GM18861 (cell line): Measurements from ENCODE around the gene STAG3.
A peak's percentile ranks its signal among the peaks of the same experiment; 100 is the strongest.
"Not testable (repeated sequence)": the region's sequence is repeated elsewhere in the genome, so short reads cannot be mapped to it uniquely, and the experiment has no call there.

Source experiments
- ATAC-seq: cut with Tn5 transposase; IDR thresholded peaks from one replicate; pipeline ENCODE4 v1.9.1; 2021; ENCODE audit not compliant: unreplicated experiment

STAG3 gene

GRCh38 chr7:100171840-100172239 lies 5.9 kb upstream of the STAG3 start:
- ATAC-seq = no peak

GRCh38 chr7:100173806-100174495 lies 3.8 kb upstream of the STAG3 start:
- ATAC-seq = no peak

DNA sequence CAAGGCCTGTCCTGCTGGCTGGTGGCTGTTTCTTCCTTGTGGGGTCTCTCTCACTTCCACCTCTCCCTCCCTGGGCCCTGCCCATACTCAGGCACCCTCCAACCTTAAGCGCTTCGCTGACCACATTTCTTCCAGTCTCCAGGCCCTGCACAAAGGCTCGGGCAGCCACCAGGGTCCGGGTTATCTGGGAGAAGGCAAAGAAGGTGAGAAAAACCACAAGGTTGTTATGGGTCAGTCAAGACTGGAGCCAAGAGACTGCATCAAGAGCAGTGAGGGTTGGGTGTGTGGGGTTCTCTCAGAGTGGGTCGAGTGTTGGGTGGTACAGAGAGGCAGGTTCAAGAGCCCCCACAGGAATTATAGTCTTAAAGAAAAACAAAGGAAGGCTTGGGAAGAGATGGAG lies 3.1 kb upstream of the STAG3 start:
- ATAC-seq = no peak

DNA sequence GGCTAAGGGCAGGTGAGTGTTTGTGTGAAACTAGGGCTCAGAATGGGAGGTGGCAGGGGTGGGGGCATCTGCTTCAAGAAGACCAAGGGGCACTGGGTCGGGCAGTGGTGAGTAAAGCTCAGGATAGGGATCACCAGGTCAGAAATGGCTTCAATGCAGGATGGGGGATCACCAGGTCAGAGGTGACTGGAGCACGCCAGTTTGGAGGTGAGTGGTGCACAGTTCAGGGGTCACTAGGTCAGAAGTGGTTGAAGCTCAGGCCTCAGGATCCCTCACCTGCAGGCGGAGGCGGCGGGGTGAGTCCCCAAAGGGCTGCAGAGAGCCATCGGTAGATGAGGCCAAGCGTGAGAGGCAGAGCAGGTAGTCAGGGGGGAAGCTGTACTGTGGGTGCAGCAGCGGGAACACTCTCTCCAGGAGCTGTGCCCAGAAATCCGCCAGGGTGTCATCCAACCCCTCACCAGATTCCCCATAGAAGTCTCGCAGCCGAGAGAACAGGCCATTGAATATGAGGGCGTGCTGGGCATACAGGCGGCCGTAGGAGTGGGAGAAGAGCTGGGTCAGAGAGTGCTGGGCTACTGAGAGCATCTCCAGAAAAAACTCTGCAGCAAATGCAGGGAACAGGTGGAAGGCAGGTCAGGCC lies 2.3 kb upstream of the STAG3 start:
- ATAC-seq = no peak

DNA sequence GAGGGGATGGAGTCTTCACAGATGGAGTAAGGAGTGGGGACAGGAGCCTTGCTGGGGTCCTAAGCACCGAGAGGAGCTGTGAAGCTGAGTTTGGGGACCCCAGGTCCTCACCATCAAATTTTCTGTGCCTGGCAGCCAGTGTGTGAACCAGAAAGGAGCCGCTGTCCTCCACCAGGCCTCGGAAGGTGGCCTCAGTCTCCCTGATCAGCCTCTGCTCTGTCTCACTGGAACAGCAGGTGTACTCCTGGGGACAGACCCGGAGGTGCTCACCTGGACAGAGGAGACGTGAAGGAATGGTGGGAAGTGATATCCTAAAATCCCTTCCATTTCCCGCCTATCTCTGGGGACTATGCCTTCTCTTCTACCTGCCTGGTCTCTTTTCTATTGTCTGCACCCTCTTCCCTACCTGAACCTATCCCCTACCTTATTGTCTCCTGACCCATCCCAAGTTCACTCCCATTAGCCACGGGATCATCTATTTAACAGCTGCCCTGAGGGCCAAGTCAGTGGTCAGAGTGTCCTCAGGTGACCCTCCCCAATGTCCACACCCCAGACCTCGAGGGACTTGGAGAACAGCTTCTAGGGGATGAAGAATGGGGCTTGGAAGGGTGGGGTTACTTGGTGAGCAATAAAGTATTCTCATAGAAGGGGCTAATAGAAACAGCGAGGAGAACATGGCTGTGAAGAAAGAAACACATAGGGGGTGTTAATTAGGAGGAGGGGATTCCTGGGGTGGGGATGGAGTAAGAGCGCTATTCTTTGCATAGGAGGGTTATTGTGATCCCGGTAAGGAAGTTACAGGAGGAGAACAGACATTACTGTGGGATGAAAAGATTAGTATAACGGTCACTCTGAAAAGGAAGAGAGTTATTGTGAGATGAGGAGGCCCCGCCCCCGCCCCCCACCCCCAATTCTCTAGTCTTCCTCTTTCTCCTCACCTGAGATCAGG lies 1.3 kb upstream of the STAG3 start:
- no peak for ATAC-seq

- ATAC-seq = not testable (repeated sequence)
Measured at GRCh38 chr7:100180084-100180483, 2.4 kb downstream of the STAG3 start.

- ATAC-seq = not testable (repeated sequence)
Measured at GRCh38 chr7:100182616-100183015, 4.9 kb downstream of the STAG3 start.

GRCh38 chr7:100183090-100183489 lies 5.4 kb downstream of the STAG3 start:
- not testable (repeated sequence) for ATAC-seq

DNA sequence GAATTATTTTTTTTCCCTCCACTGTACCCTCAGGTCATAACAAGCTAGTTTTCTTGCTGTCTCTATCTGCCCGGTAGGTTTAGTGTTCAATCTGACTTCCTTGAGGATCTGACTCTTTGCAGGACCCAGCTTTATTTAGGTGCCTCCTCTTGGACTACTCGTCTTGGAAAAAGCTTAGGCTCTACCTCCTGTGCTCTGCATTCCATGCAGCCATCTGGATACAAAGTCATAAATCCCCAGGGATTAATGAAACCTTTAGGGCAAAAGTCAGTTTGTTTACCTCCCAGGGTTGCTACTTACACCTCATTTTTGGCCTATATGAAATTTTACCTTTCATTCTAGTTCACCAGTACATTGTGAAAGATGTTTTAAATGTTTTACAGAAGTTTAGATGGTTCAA lies 8.0 kb downstream of the STAG3 start:
- ATAC-seq = no peak

DNA sequence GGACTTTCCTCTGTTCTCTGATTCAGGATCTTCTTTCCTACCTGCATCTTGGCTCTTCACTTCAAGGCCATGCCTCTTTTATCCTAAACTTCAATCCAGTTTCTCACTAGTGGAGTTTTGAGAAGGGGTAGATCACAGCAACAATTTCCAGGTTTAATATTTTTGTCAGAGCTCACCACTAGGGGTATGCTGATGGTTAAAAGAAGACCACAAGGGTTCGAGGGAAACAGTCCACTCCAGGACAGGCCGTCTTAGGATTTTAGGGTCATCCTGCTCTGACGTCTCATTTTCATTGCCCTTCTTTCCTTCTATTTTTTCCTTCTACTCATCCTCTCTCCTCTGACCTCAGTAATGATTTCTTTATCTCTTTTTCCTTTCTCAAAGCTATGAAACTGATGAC lies 11.3 kb downstream of the STAG3 start:
- no peak for ATAC-seq

GRCh38 chr7:100190048-100190711 lies 12.5 kb downstream of the STAG3 start:
- no peak for ATAC-seq

GRCh38 chr7:100191775-100192174 lies 14.1 kb downstream of the STAG3 start:
- no peak for ATAC-seq

- not testable (repeated sequence) for ATAC-seq
Measured at GRCh38 chr7:100192281-100192862, 14.7 kb downstream of the STAG3 start.

DNA sequence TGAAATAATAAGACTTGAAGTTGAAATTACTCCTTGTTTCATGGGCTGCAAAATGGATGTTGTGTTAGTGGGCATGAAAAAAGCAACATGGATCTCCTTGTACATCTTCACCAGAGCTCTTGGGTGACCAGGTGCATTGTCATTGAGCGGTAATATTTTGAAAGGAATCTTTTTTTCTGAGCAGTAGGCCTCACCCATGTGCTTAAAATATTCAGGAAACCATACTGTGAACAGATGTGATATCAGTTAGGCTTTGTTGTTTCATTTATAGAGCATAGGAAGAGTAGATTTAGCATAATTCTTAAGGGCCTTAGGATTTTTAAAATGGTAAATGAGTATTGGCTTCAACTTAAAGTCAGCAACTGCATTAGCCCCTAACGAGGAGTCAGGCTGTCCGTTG lies 15.3 kb downstream of the STAG3 start:
- ATAC-seq = no peak

DNA sequence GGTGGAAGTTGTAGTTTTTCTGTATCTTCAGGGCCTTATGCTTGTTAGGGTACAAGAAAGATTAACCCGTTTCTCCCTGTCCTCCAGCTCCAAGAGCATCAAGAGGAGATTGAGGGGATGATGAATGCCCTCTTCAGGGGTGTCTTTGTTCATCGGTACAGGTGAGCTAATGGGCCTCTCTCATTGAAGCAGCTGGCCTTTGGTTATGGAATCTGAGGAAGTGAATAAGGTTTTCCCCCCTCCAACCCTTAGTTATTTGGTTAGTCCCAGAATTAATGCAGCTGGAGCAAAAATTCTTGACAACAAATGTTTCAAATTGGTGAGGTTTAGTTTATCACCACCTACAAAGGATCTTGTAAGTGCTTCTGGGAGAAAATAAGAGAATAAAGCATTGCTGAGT lies 17.5 kb downstream of the STAG3 start:
- ATAC-seq = no peak

DNA sequence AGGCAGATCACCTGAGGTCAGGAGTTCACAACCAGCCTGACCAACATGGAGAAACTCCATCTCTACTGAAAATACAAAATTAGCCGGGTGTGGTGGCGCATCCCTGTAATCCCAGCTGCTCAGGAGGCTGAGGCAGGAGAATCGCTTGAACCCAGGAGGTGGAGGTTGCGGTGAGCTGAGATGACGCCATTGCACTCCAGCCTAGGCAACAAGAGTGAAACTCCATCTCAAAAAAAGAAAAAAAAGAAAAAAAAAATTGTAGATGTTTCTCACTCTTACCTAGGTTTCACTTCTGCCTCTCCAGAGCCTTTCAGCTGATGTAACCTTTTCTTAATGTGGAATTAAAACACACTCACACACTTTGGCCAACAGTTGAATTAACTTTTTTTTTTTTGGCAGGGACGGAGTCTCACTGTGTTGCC lies 18.2 kb downstream of the STAG3 start:
- ATAC-seq = not testable (repeated sequence)

- ATAC-seq = no peak
Measured at GRCh38 chr7:100198266-100198665, 20.5 kb downstream of the STAG3 start.

- no peak for ATAC-seq
Measured at GRCh38 chr7:100200693-100201092, 23.0 kb downstream of the STAG3 start.

GRCh38 chr7:100204454-100204853 lies 26.7 kb downstream of the STAG3 start:
- no peak for ATAC-seq

GRCh38 chr7:100208911-100209408 lies 31.2 kb downstream of the STAG3 start:
- peak; percentile 78 for ATAC-seq

DNA sequence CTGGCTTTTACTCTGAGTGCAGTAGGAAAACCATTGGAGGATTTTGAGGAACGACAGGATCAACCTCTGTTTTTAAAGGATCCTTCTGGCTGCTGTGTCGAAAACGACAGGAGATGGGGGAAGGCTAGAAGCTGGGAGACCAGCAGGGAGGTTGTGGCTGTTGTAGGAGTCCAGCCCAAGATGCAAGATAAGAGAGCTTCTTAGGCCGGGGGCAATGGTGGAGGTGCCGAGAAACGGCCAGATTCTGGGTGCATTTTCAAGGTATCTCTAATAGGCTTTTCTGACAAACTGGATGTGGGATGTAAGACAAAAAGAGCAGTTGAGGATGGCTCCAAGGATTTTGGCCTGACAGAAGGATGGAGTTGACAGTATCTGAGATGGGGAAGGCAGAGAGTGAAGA lies 31.8 kb downstream of the STAG3 start:
- no peak for ATAC-seq
